SK-N-SH treated with all-trans-retinoic acid at 6 μM for 48 hours (cell line): ENCODE data around the gene FAM114A2.

Experiments used
- ATAC-seq: fragments of 200-7000 bp; cut with Tn5 transposase; 3 replicates; pipeline ENCODE4 v1.9.1; 2020; ENCODE audit warnings: mild to moderate bottlenecking, moderate library complexity
- ARNTL ChIP-seq: fragments of 450-650 bp; formaldehyde crosslinking; IDR thresholded peaks from 2 replicates; pipeline ENCODE4 v1.5.0; 2020; ENCODE audit warnings: low read depth, mild to moderate bottlenecking, moderate library complexity, borderline replicate concordance
- BACH2 ChIP-seq: fragments of 250-450 bp; sonication (Bioruptor Pico); IDR thresholded peaks from 2 replicates; pipeline ENCODE4 v1.9.0; 2021; ENCODE audit warnings: mild to moderate bottlenecking, borderline replicate concordance
- CSDC2 ChIP-seq: fragments of 250-450 bp; sonication (Bioruptor Pico); IDR thresholded peaks from 2 replicates; pipeline ENCODE4 v1.5.0; 2020; ENCODE audit warnings: mild to moderate bottlenecking, moderate library complexity
- GLIS3 ChIP-seq: fragments of 250-450 bp; sonication (Bioruptor Pico); IDR thresholded peaks from 2 replicates; pipeline ENCODE4 v1.5.0; 2020; ENCODE audit warnings: mild to moderate bottlenecking, moderate library complexity
- ISL1 ChIP-seq: fragments of 250-450 bp; sonication (Bioruptor Pico); IDR thresholded peaks from 2 replicates; pipeline ENCODE4 v2.1.2; 2022; ENCODE audit warnings: mild to moderate bottlenecking, moderate library complexity
- OSR1 ChIP-seq: fragments of 250-450 bp; sonication (Bioruptor Pico); IDR thresholded peaks from 2 replicates; pipeline ENCODE4 v1.8.0; 2022; ENCODE audit warnings: moderate library complexity, mild to moderate bottlenecking, inconsistent platforms
- PPARA ChIP-seq: fragments of 250-450 bp; sonication (Bioruptor Pico); IDR thresholded peaks from 2 replicates; pipeline ENCODE4 v1.5.0; 2020; ENCODE audit warnings: mild to moderate bottlenecking, borderline replicate concordance
- RARB ChIP-seq: fragments of 250-450 bp; sonication (Bioruptor Pico); IDR thresholded peaks from 2 replicates; pipeline ENCODE4 v1.8.0; 2021; ENCODE audit warnings: mild to moderate bottlenecking, moderate library complexity
- SNAI2 ChIP-seq: fragments of 250-450 bp; sonication (Bioruptor Pico); IDR thresholded peaks from 2 replicates; pipeline ENCODE4 v1.5.0; 2020; ENCODE audit warnings: mild to moderate bottlenecking, moderate library complexity
- TCF4 ChIP-seq: fragments of 250-450 bp; sonication (Bioruptor Pico); IDR thresholded peaks from 2 replicates; pipeline ENCODE4 v1.8.0; 2021; ENCODE audit warnings: mild to moderate bottlenecking, moderate library complexity, borderline replicate concordance
- TOX ChIP-seq: fragments of 250-450 bp; sonication (Bioruptor Pico); IDR thresholded peaks from 2 replicates; pipeline ENCODE4 v1.8.0; 2021; ENCODE audit warnings: mild to moderate bottlenecking, moderate library complexity, borderline replicate concordance
- ZC3H10 ChIP-seq: fragments of 250-450 bp; sonication (Bioruptor Pico); IDR thresholded peaks from 2 replicates; pipeline ENCODE4 v1.5.1; 2021; ENCODE audit warnings: mild to moderate bottlenecking, moderate library complexity
- ZFP30 ChIP-seq: fragments of 450-650 bp; formaldehyde crosslinking; IDR thresholded peaks from 2 replicates; pipeline ENCODE4 v1.5.0; 2022; ENCODE audit warnings: mild to moderate bottlenecking, moderate library complexity
- ZNF565 ChIP-seq: fragments of 450-650 bp; formaldehyde crosslinking; conservative IDR thresholded peaks from 2 replicates; pipeline ENCODE4 v1.5.0; 2020; ENCODE audit warnings: low read depth, mild to moderate bottlenecking, moderate library complexity
- ZNF8 ChIP-seq: fragments of 450-650 bp; formaldehyde crosslinking; IDR thresholded peaks from 2 replicates; pipeline ENCODE4 v1.5.0; 2020; ENCODE audit warnings: mild to moderate bottlenecking, moderate library complexity
- TF ChIP-seq, protein P1 (sequence below): fragments of 250-450 bp; sonication (Bioruptor Pico); IDR thresholded peaks from 2 replicates; pipeline ENCODE4 v1.5.1; 2020; ENCODE audit warnings: low read depth, mild to moderate bottlenecking, moderate library complexity
- TF ChIP-seq, protein P2 (sequence below): fragments of 250-450 bp; sonication (Bioruptor Pico); IDR thresholded peaks from 2 replicates; pipeline ENCODE4 v1.8.0; 2021; ENCODE audit warnings: low read depth, mild to moderate bottlenecking, moderate library complexity, borderline replicate concordance
- TF ChIP-seq, protein P3 (sequence below): fragments of 250-450 bp; sonication (Bioruptor Pico); IDR thresholded peaks from 2 replicates; pipeline ENCODE4 v1.5.1; 2021; ENCODE audit warnings: mild to moderate bottlenecking, moderate library complexity
- TF ChIP-seq, protein P4 (sequence below): fragments of 250-450 bp; sonication (Bioruptor Pico); IDR thresholded peaks from 2 replicates; pipeline ENCODE4 v1.8.0; 2020; ENCODE audit warnings: mild to moderate bottlenecking, moderate library complexity, borderline replicate concordance
- TF ChIP-seq, protein P5 (sequence below): fragments of 250-450 bp; sonication (Bioruptor Pico); IDR thresholded peaks from 2 replicates; pipeline ENCODE4 v1.5.0; 2020; ENCODE audit warnings: mild to moderate bottlenecking, moderate library complexity

FAM114A2 gene

DNA sequence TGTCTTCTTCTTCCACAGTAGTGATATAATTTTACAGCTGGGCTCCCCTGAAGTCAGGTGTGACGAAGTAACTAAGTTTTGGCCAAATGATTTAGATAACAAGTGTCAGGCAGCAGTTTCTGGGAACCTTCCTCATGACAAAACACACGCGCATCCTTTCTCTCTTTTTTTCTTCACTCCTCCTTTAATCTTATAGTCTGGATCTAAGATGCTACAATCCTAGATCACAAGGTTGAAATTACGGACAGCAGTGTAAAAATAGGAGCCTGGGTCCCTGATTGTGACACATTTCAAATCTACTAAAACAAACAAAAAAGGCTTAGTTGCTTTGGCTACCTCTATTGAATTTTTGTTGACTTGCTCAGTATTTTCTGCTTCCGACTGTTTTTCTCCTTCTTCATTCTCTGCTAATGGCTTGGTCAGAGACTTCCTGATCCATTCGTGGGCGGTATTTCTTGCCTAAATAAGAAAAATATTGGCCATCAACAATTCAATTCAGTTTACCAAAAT lies 36.1 kb downstream of the FAM114A2 start:
- TF ChIP-seq, protein P1, sequence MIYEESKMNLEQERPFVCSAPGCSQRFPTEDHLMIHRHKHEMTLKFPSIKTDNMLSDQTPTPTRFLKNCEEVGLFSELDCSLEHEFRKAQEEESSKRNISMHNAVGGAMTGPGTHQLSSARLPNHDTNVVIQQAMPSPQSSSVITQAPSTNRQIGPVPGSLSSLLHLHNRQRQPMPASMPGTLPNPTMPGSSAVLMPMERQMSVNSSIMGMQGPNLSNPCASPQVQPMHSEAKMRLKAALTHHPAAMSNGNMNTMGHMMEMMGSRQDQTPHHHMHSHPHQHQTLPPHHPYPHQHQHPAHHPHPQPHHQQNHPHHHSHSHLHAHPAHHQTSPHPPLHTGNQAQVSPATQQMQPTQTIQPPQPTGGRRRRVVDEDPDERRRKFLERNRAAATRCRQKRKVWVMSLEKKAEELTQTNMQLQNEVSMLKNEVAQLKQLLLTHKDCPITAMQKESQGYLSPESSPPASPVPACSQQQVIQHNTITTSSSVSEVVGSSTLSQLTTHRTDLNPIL (CRISPR knock-in tag) = no peak
- TF ChIP-seq, protein P2, sequence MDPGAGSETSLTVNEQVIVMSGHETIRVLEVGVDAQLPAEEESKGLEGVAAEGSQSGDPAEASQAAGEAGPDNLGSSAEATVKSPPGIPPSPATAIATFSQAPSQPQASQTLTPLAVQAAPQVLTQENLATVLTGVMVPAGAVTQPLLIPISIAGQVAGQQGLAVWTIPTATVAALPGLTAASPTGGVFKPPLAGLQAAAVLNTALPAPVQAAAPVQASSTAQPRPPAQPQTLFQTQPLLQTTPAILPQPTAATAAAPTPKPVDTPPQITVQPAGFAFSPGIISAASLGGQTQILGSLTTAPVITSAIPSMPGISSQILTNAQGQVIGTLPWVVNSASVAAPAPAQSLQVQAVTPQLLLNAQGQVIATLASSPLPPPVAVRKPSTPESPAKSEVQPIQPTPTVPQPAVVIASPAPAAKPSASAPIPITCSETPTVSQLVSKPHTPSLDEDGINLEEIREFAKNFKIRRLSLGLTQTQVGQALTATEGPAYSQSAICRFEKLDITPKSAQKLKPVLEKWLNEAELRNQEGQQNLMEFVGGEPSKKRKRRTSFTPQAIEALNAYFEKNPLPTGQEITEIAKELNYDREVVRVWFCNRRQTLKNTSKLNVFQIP (CRISPR knock-in tag) = no peak
- no peak for TF ChIP-seq CSDC2
- no peak for ATAC-seq

DNA sequence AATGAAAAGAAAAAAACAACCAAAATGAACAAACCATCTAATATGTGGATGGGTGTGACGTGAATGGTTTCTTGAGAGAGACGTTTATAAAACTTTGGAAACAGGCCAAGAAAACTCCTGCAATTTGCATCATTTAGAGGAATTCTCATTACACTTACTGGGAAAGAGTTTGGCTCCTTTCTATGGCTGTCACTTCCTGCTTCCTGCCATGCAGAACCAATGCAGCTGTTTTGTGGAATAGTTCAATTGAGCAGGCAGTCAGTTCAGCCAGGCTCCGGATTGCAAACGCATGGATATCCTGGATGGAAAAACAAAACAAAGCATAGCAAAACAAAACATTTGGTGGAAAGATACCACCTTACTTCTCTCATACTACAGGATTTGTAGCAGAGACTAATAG lies 36.6 kb downstream of the FAM114A2 start:
- ATAC-seq = no peak
- TF ChIP-seq OSR1 = no peak
- no peak for TF ChIP-seq ISL1 (CRISPR knock-in tag)
- no peak for TF ChIP-seq ZNF565 (CRISPR knock-in tag)
- no peak for TF ChIP-seq BACH2 (CRISPR knock-in tag)
- TF ChIP-seq ARNTL (CRISPR knock-in tag) = no peak
- no peak for TF ChIP-seq TOX (CRISPR knock-in tag)

DNA sequence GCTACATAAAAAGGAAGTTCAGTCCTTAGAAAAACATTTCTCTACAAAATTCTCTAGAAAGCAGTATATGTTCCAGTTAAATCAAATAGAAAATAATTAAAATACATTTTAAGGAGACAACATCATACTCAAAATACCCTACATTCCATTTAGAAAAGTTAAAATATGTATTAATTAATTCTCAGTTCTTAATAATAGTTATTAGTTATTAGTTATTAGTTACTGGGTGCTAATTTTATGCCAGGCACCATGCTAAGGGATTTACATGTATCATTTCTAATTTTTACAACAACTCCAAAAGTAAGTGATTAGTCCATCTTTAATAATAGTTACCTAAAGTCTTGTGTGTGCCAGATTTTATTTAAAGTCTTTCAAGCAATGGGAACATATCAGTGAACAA lies 38.0 kb downstream of the FAM114A2 start:
- TF ChIP-seq RARB (no peak), TCF4 (CRISPR knock-in tag) (no peak), SNAI2 (no peak), TOX (CRISPR knock-in tag) (no peak), ZFP30 (no peak), CSDC2 (no peak), GLIS3 (CRISPR knock-in tag) (no peak), PPARA (CRISPR knock-in tag) (no peak), ZNF8 (CRISPR knock-in tag) (no peak), ZC3H10 (CRISPR knock-in tag) (no peak), ISL1 (CRISPR knock-in tag) (no peak), ARNTL (CRISPR knock-in tag) (no peak)
- TF ChIP-seq, protein P3, sequence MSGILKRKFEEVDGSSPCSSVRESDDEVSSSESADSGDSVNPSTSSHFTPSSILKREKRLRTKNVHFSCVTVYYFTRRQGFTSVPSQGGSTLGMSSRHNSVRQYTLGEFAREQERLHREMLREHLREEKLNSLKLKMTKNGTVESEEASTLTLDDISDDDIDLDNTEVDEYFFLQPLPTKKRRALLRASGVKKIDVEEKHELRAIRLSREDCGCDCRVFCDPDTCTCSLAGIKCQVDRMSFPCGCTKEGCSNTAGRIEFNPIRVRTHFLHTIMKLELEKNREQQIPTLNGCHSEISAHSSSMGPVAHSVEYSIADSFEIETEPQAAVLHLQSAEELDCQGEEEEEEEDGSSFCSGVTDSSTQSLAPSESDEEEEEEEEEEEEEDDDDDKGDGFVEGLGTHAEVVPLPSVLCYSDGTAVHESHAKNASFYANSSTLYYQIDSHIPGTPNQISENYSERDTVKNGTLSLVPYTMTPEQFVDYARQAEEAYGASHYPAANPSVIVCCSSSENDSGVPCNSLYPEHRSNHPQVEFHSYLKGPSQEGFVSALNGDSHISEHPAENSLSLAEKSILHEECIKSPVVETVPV (CRISPR knock-in tag) = no peak
- TF ChIP-seq, protein P4, sequence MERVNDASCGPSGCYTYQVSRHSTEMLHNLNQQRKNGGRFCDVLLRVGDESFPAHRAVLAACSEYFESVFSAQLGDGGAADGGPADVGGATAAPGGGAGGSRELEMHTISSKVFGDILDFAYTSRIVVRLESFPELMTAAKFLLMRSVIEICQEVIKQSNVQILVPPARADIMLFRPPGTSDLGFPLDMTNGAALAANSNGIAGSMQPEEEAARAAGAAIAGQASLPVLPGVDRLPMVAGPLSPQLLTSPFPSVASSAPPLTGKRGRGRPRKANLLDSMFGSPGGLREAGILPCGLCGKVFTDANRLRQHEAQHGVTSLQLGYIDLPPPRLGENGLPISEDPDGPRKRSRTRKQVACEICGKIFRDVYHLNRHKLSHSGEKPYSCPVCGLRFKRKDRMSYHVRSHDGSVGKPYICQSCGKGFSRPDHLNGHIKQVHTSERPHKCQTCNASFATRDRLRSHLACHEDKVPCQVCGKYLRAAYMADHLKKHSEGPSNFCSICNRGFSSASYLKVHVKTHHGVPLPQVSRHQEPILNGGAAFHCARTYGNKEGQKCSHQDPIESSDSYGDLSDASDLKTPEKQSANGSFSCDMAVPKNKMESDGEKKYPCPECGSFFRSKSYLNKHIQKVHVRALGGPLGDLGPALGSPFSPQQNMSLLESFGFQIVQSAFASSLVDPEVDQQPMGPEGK (CRISPR knock-in tag) = no peak
- TF ChIP-seq, protein P2 (CRISPR knock-in tag) = no peak
- TF ChIP-seq, protein P1 (CRISPR knock-in tag) = no peak
- TF ChIP-seq, protein P5, sequence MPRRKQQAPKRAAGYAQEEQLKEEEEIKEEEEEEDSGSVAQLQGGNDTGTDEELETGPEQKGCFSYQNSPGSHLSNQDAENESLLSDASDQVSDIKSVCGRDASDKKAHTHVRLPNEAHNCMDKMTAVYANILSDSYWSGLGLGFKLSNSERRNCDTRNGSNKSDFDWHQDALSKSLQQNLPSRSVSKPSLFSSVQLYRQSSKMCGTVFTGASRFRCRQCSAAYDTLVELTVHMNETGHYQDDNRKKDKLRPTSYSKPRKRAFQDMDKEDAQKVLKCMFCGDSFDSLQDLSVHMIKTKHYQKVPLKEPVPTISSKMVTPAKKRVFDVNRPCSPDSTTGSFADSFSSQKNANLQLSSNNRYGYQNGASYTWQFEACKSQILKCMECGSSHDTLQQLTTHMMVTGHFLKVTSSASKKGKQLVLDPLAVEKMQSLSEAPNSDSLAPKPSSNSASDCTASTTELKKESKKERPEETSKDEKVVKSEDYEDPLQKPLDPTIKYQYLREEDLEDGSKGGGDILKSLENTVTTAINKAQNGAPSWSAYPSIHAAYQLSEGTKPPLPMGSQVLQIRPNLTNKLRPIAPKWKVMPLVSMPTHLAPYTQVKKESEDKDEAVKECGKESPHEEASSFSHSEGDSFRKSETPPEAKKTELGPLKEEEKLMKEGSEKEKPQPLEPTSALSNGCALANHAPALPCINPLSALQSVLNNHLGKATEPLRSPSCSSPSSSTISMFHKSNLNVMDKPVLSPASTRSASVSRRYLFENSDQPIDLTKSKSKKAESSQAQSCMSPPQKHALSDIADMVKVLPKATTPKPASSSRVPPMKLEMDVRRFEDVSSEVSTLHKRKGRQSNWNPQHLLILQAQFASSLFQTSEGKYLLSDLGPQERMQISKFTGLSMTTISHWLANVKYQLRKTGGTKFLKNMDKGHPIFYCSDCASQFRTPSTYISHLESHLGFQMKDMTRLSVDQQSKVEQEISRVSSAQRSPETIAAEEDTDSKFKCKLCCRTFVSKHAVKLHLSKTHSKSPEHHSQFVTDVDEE (CRISPR knock-in tag) = no peak
- ATAC-seq = no peak
